ENCODE measurements around the gene PGM2L1.

DNA sequence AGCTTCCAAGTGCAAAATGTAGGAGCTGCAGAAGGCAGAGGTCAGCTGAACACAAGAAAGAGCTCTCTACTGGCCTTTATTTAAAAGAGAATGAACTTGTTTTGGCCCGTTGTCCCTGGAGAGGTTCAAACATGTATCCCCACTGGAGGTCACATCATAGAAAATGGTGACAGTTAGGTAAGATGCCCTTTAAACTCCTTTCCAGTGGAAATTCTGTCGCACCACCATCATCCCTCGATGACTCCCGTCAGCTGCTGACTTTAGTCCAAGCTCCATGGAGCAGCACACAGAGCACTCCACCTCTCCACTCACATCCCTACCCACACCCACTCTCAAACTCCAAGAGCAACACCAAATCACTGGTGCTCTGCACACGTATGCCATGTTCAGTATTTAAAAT, 71.6 kb downstream of the PGM2L1 start:
- TF ChIP-seq POLR2A (IDR thresholded peaks at IDR 0.05) (no peak), POLR2AphosphoS5 (IDR thresholded peaks at IDR 0.05) (no peak)
- TF ChIP-seq, protein P1, sequence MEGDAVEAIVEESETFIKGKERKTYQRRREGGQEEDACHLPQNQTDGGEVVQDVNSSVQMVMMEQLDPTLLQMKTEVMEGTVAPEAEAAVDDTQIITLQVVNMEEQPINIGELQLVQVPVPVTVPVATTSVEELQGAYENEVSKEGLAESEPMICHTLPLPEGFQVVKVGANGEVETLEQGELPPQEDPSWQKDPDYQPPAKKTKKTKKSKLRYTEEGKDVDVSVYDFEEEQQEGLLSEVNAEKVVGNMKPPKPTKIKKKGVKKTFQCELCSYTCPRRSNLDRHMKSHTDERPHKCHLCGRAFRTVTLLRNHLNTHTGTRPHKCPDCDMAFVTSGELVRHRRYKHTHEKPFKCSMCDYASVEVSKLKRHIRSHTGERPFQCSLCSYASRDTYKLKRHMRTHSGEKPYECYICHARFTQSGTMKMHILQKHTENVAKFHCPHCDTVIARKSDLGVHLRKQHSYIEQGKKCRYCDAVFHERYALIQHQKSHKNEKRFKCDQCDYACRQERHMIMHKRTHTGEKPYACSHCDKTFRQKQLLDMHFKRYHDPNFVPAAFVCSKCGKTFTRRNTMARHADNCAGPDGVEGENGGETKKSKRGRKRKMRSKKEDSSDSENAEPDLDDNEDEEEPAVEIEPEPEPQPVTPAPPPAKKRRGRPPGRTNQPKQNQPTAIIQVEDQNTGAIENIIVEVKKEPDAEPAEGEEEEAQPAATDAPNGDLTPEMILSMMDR (IDR thresholded peaks at IDR 0.05), result no peak

Measured in stomach (tissue), 4 donors.